GM19455 (cell line): Measurements from ENCODE around the gene PIGO.

Experiments
- ATAC-seq: cut with Tn5 transposase; IDR thresholded peaks from one replicate; pipeline ENCODE4 v1.9.1; 2021; ENCODE audit not compliant: unreplicated experiment

PIGO gene

GRCh38 chr9:35096035-35096849 is at the start of gene PIGO:
TSS of gene PIGO (minus strand) at chr9:35096591. CDS start at chr9:35095565, 1,026 bp downstream.
- ATAC-seq: peak; percentile 86

GRCh38 chr9:35142037-35142436 is 45.6 kb upstream of the PIGO start:
- ATAC-seq: no peak

GRCh38 chr9:35140093-35140492 is 43.7 kb upstream of the PIGO start:
- ATAC-seq: no peak

- ATAC-seq: no peak
Measured at GRCh38 chr9:35136866-35137265, 40.5 kb upstream of the PIGO start.

GRCh38 chr9:35135988-35136387 is 39.6 kb upstream of the PIGO start:
- ATAC-seq: no peak

DNA sequence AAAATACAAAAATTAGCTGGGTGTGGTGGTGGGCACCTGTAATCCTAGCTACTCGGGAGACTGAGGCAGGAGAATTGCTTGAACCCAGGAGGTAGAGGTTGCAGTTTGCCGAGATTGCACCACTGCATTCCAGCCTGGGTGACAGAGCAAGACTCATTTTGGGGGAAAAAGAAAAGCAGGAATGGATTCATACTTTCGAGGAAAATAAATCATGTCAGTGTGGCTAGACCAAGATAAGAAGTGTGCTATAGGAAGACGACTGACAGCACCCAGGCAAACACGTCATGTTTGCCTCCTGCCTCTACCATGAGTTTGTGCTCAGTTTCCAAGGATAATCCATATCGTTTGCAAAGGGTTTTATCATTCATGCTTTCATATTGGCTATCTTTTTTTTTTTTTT is 38.5 kb upstream of the PIGO start:
- ATAC-seq: no peak

DNA sequence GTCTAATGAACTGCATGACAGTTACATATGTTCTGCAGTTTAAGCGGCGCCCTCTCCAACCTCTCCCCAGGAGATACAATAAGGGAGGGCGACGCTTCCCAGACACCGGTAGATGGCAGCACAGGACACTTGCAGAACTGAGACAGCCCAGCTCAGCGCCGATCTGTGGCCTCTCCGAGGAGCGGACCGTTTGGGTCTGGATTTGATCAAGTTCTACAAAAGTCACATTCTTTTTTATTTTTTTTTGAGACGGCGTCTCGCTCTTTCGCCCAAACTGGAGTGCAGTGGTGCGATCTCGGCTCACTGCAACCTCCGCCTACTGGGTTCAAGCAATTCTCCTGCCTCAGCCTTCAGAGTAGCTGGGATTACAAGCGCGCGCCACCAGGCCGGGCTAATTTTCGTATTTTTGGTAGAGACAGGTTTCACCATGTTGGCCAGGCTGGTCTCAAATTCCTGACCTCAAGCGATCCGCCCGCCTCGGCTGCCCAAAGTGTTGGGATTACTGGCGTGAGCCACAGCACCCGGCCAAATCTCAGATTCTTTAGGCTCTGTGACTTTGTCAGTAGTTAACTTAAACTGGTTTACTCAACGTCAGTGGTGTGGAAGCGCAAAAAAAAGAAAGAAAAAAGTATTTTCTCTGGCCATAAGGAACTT is 20.6 kb upstream of the PIGO start:
- ATAC-seq: no peak

- ATAC-seq: no peak
Measured at GRCh38 chr9:35116539-35116897, 20.1 kb upstream of the PIGO start.

- ATAC-seq: peak; percentile 55
Measured at GRCh38 chr9:35115680-35116538, 19.5 kb upstream of the PIGO start, which contains the start of gene ATOSB. TSS of gene ATOSB (minus strand) at chr9:35115862. CDS start at chr9:35108274, 7,588 bp downstream.

- ATAC-seq: no peak
Measured at GRCh38 chr9:35114840-35115628, 18.6 kb upstream of the PIGO start.

DNA sequence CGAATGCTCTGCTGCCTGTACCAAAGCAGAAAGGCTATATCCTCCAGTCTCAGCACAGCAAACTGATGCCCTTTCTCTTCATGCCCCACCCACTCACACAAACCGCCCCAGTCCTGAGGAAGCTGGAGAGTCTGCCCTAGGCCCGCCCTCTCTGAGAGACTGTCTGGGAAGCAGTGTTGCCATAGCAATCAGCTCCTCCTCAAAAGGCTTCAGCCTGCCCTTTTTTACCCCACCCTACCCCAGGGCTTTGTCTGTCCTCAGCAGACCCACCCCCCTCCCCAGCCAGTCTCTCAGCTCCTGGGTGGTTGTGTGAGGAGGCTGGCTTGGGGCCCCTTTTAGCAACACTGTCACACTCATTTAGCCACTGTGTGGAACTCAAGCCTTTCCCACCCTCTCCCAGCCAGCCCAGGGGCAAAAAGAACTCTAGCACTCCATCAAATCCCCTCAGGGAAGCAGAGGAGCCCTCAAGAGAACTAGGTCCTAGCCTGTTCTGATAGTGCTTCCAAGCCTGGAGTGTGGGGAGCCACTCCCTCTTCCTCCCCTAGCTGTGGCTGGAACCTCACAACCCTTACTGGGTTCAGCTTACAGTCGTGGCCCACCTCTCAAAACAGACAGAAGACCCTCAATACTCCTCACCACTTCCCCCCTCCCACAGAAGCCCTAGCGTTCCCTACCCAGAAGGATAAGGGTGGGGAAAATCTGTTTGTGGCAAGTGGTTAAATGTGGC is 17.9 kb upstream of the PIGO start:
- ATAC-seq: no peak

GRCh38 chr9:35112257-35113020 is 16.0 kb upstream of the PIGO start:
- ATAC-seq: no peak

DNA sequence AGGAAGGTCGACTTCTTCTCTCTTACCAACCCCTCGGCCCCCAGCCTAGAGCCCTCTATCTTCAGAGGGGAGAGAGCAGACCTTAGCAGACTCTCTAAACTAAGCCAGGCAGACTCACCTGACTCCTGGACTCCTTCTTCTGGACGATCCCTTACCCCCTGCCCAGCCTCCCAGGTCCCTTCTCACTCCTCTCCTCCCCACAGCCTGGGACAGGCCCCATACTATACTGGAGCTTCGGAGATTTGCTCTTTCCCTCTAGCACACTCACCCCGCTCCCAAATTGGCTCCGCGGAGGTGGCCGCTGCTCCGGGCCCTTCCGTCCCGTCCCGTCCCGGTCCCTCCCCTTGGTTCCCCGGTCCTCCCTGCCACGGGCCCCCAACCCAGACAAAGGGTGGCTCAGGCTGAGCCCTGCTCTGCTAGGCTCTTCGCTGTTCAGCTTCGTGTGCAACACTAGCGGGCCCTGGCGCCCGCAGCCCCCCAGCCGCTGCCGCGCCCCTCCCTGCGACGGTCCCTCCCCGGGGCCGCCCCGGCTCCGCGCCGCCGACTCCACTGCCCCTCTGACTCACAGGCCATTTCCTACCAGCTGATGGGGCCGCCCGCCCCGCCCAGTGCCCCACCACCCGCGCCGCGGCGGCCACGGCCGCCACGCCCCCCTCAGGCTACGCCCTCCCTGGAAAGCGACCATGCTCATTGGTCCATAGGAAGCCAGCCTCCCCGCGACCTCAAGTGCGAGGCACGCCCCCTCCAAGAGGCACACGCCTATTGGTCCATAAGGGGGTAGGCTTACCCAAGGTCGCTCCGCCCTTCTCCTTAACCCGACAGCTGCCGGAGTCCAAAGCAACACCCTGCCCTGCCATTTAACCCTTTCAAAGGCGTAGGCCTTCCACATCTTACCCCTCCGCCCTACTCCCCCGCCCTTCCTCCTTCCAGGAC is 14.9 kb upstream of the PIGO start:
- peak; percentile 65 for ATAC-seq

GRCh38 chr9:35110327-35110761 is 14.0 kb upstream of the PIGO start:
- ATAC-seq: no peak

DNA sequence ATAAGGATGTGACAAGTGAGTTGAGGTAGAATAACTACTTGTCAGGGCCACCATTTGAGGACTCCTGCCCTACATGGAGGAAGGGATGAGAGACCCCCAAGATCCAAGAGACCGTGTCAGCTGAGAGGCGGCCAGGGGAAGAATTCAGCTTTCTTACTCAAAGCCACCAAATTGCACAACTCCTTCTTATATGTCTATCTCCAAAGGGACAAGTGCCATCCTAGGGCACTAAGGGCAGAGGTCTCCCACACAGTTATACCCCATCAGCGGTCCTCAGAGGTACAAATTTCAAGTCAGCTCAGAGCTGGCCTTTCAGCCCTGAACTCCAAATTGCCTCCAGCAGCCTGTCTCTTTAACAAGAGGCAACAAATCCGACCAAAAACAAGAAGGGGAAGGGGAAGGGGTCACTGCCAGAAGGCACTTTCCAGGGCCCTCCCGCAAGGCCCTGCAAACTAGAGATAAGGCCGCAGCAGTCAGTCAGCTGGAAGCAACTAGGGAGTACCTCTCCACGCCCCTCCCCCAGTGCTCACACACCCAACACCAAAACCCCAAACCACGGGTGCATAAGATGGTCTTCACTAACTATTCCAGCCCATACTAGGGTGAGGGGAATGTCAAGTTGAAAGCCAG is 12.7 kb upstream of the PIGO start:
- ATAC-seq: no peak

DNA sequence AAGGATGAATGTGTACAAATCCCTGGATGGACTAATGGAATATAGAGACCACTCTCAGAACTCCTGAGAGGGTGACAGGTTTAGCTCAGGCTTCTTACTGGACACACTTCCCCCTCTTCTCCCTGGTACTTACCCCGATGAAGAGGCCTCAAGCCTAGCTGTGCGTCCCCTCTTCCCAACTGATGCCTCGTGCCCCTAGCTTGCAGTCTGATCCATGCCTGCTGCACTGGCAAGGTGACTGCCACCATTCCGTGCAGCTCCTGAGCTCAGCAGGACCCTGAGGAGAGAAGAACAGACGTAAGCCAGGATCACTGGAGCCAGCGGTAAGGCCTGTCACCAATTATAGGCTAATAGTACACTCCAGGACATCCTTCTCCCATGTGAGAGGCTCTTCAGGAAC is 12.1 kb upstream of the PIGO start:
- no peak for ATAC-seq
